GM19025 (cell line): ENCODE measurements around the gene PRKN.

Experiments used
- ATAC-seq: cut with Tn5 transposase; IDR thresholded peaks from one replicate; pipeline ENCODE4 v1.9.1; 2021; ENCODE audit warnings: mild to moderate bottlenecking, low read depth, moderate library complexity; ENCODE audit not compliant: unreplicated experiment

The PRKN gene

GRCh38 chr6:162099685-162100084, 627.9 kb downstream of the PRKN start:
- ATAC-seq: no peak

GRCh38 chr6:162092816-162093502, 634.6 kb downstream of the PRKN start:
- ATAC-seq: no peak

DNA sequence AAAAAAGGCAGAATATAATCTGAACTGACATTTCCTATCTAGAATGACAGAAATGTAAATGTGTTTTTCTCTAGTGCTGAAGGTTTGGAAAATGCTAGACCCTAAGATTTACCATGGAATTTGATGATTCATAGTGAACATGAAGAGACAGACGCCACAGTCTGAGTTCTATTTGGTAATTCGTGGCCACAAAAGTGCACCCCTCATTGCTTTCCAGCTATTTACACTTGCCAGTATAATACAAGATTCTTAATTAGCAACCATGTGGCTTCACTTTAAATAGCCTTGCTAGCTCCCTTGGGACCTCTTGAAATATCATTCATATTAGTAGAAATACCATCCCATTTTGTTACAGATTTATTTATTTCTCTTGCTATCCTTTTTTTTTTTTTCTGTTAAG, 636.8 kb downstream of the PRKN start:
- ATAC-seq: no peak

GRCh38 chr6:162088091-162088490, 639.5 kb downstream of the PRKN start:
- ATAC-seq: no peak

GRCh38 chr6:162085561-162085960, 642.0 kb downstream of the PRKN start:
- ATAC-seq: no peak

- no peak for ATAC-seq
Measured at GRCh38 chr6:162082520-162082919, 645.0 kb downstream of the PRKN start.

- no peak for ATAC-seq
Measured at GRCh38 chr6:162078667-162079066, 648.9 kb downstream of the PRKN start.

- ATAC-seq: no peak
Measured at GRCh38 chr6:162078126-162078525, 649.4 kb downstream of the PRKN start.

DNA sequence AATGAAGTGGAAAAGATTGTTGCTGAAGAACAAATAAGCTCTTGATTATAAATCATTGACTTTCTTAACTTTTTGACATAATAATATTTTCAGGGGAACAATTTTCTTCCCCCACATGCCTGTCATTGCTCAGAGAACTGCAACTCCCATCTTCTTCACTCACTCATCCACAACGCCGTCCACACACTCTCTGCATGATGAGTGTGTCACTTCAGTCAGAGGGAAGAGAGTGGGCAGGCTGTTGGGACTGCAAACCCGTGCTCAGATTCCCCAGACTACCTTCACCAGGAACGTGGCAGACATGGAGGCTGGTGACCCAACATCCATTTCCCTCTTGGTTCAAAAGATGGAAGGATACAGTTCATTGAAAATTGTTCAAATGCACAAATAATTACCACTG, 650.8 kb downstream of the PRKN start:
- ATAC-seq: no peak

GRCh38 chr6:162074641-162075275, 652.8 kb downstream of the PRKN start:
- no peak for ATAC-seq

DNA sequence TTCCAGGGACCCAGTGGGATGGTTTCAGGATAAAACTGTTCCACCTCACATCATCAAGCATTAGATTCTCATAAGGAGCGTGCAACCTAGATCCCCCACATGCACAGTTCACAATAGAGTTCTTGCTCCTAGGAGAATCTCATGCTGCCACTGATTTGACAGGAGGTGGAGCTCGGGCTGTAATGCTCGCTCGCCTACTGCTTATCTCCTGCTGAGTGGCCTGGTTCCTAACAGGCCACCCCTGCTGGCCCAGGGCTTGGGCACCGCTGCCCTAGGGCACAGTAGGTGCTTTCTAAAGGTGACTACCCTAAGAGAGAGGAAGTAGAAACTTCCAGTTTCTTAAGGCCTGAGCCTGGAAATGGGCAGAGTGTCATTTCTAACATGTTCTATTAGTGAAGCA, 656.9 kb downstream of the PRKN start:
- ATAC-seq: no peak

- ATAC-seq: no peak
Measured at GRCh38 chr6:162069995-162070394, 657.6 kb downstream of the PRKN start.

DNA sequence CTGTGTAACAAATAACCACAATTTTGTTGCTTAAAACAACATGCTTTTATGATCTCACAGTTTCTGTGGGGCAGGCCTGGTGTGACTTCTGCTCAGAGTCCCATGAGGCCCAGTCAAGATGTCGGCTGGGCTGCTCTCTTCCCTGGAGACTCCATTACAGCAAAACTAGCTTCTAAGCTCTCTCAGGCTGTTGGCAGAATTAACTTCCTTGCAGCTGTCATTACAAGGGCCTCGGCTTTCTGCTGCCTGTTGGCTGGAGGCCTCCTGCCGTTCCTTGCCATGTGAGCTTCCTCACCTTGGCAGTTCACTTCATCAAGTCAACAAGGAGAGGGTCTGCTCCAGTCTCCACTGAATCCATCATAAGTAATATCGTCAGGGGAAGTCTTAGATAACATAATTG, 659.2 kb downstream of the PRKN start:
- no peak for ATAC-seq

- ATAC-seq: no peak
Measured at GRCh38 chr6:162063666-162064065, 663.9 kb downstream of the PRKN start.

- ATAC-seq: no peak
Measured at GRCh38 chr6:162058281-162058875, 669.2 kb downstream of the PRKN start.

GRCh38 chr6:162056745-162057144, 670.8 kb downstream of the PRKN start:
- no peak for ATAC-seq

- ATAC-seq: no peak
Measured at GRCh38 chr6:162056061-162056460, 671.5 kb downstream of the PRKN start.

DNA sequence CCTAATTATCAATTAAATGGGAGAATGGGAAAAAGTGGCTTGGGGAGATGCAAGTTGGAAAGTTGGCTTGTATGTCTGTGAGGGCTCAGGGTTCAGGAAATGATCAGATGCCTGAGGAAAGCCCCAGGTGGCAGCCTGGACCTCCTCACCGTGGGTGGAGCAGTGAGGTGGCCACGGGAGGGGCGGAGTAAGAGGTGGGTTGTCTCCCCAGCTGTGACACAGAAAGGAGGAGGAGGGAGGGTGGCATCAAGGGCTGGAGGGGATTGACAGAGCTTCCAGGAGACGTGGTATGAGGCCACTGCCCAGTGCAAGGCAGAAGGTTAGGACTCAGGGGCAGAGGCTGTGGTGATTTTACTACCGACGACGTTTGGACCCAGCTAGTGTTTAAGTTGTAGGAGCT, 672.2 kb downstream of the PRKN start:
- ATAC-seq: no peak

DNA sequence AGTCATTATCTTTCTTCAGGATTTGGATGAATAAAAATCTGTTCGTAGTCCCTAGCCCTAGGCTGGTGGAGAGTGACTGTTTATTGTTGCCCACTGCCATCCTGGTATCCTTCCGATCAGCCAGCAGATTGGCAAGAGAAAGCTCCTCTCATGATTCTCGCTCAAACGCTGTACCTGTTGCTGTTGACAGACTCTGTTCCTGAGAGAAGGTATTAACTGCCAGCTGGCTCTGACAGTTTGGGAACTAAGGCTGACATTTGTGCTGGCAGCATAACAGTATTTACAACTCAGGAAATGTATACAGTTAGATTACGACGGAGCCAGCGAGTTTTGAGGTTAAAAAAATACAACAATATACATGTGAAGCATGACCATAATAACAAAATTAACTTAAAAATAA, 674.5 kb downstream of the PRKN start:
- no peak for ATAC-seq

DNA sequence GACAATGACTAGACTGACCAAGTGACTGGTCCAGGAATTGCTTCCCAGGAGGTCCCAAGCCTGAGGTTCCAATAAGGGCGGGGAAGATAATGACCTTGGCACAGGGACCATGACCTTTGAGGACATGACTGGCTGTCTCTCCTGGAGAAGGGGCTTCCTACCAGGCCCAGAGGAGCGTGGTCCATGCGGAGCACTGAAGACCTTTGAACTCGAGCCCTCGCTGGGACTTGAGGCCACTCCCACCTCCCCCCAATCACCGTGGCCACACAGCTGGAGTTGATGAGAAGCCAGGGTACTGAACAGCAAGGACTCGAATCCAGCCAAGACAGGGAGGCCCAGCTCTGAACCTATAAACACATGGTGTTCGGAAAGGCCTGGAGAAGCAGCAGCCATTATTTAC, 677.0 kb downstream of the PRKN start:
- no peak for ATAC-seq

DNA sequence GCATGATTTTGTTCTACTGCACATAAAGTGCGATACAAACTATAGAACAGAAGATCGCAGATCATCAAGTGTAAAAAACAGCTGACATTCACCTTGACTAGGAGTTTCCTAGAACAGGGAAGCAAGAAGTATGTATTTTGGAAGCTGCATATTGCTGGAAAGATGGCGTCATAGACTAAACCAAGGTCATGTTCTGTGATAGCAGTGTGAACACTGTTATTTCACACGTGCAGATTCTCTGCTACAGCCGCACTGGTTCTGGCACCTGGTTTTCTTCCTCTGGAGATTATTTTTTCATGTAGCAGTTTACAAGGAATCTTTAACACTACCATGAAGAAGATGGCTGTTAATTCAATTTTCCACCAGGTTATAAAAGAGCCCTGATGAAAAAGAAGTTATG, 681.2 kb downstream of the PRKN start:
- no peak for ATAC-seq

- no peak for ATAC-seq
Measured at GRCh38 chr6:162032620-162033019, 694.9 kb downstream of the PRKN start.
